Upper lobe of left lung (tissue), 4 donors: Measurements from ENCODE around the gene PHGDH.

ENCODE experiments used
- POLR2A ChIP-seq, 4 donors: fragments of 450-650 bp; IDR thresholded peaks; one replicate each; pipeline ENCODE4 v1.5.1; 2016 to 2017; ENCODE audit warnings: antibody characterized with exemption in 4 of 4, mild to moderate bottlenecking in 2 of 4
- POLR2AphosphoS5 ChIP-seq, 2 donors: sonication (generic); formaldehyde crosslinking; IDR thresholded peaks; one replicate each; pipeline ENCODE4 v1.5.1; 2017; ENCODE audit warnings: antibody characterized with exemption in 2 of 2
- TF ChIP-seq, protein P1 (sequence below), 6 experiments: fragments of 450-650 bp in 4 of 6; fragments of 200-600 bp in 2 of 6; sonication (generic) in 2 of 6; IDR thresholded peaks; one replicate each; pipeline ENCODE4 v1.5.1; 2016 to 2019; ENCODE audit warnings: antibody characterized with exemption in 6 of 6

DNA sequence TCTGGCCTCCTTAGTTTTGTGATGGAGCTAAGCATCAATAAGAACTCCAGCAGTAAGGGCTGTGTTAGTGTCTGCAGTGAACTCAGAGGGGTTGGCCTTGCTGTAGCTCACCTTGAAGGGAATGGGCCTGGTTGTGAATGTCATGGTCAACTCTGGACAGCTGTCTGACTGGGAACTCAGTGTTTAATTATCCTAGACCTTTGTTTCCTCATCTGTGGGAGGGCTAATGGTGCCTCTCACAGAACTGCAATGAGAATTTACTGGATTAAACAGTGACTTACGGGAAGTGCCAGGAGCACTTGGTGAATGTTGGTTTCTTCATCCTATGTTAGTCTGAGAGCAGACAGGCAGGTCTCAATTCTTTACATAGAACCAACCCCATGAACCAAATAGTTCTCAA, 33.3 kb downstream of the PHGDH start:
- TF ChIP-seq, protein P1, sequence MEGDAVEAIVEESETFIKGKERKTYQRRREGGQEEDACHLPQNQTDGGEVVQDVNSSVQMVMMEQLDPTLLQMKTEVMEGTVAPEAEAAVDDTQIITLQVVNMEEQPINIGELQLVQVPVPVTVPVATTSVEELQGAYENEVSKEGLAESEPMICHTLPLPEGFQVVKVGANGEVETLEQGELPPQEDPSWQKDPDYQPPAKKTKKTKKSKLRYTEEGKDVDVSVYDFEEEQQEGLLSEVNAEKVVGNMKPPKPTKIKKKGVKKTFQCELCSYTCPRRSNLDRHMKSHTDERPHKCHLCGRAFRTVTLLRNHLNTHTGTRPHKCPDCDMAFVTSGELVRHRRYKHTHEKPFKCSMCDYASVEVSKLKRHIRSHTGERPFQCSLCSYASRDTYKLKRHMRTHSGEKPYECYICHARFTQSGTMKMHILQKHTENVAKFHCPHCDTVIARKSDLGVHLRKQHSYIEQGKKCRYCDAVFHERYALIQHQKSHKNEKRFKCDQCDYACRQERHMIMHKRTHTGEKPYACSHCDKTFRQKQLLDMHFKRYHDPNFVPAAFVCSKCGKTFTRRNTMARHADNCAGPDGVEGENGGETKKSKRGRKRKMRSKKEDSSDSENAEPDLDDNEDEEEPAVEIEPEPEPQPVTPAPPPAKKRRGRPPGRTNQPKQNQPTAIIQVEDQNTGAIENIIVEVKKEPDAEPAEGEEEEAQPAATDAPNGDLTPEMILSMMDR (IDR thresholded peaks at IDR 0.05): no peak
- TF ChIP-seq POLR2A (IDR thresholded peaks at IDR 0.05) (no peak), POLR2AphosphoS5 (IDR thresholded peaks at IDR 0.05) (no peak)
